Mesangial cell (primary cell): ENCODE measurements around the gene DLK2. TPM values are rescaled to one million over a fixed set of nuclear protein-coding genes. Genes with fewer than 3 reads are reported as not detected.

Experiments used
- total RNA-seq: library from RNA; depleted of rRNA; stranded (reverse); fragments of >200 nt; gene quantifications from 2 replicates; pipeline ENCODE4 v1.2.3, GENCODE V29; 2015

Gene DLK2, protein sequence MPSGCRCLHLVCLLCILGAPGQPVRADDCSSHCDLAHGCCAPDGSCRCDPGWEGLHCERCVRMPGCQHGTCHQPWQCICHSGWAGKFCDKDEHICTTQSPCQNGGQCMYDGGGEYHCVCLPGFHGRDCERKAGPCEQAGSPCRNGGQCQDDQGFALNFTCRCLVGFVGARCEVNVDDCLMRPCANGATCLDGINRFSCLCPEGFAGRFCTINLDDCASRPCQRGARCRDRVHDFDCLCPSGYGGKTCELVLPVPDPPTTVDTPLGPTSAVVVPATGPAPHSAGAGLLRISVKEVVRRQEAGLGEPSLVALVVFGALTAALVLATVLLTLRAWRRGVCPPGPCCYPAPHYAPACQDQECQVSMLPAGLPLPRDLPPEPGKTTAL
- total RNA-seq = 0.38 and 1.3 TPM in 2 replicates

DNA sequence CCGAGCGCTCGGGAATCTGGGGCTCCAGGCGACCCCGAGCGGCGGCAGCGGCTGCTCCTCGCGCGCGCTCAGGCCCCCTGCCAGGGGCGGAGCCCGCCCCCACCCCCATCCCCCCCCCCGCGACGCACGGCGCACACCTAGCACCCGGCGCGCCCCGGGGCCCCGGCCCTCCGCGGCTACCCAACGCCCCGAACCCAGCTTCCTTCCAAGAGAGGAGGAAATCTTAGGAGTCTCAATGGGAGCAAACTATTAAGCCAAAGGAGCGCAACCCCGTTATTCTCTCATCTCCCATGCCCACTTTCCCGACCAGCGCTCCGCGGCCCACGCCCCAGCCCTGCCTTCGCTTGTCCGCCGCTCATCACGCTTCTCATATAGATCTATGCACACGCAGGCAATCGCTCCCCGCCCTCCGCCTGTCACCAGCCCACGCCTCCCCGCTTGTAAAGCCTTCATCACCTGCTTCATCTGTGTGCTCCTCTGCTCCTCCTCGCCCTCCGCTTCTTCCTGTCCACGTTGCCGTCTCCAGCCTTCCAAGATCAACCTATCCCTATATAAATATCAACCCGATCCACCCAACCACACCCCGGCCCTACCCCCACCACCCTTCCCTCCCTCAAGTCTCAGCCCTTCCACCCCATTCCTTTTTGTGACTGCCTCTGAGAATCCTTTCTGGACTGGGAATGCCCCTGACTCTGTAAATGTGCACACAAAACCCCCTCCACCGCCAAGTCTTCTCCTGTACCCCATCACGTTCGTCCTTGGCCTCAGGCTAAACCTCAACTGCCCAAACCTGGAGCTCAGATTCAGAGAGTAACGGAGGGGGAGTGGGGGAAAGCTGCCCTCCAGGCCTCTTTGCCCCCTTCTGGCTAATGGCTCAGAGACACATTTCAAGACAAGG is at the start of gene DLK2:
TSS of gene DLK2 (minus strand) at position 18 of the 898 bp plus-strand sequence. CDS start 723 bp downstream, outside the sequence.

DNA sequence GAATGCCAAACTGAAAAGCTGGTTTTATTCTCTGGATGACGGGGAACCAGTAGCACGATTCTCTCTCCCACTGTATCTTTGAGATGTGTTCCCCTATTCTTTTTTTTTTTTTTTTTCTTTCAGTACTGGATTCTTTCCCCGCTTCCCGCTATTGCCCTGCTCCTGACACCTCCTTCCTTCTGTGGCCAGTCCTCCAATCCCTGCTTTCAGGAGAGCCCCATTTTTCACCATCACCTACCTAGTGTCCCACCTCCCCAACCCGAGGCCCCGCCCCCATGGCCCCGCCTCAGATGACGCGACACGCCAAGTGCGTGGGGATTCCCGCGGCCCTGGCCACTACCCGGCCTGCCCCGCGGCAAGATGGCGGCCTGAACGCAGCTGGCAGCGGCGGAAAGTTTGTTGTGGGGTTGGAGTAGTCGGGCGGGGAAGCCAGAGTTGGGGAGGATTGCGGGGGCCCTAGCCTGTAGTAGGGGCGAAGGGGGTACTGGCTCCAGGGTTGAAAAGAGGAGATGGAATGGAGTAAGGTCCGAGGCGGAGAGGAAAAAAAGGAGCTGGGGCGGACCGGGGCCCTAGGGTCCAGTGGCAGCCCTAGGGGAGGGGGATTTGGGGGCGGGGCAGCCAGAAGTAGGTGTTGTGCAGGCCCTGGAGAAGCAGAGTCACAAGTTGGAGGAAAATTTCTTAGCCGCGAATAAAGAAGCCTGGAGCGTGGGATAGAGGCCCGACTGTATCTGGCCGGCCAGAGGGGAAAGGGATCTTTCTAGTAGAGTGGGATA is 22.1 kb upstream of the DLK2 start, which contains the start of gene TJAP1:
TSS of gene TJAP1 (plus strand) at position 336 of the 773 bp plus-strand sequence. CDS start 21,432 bp downstream, outside the sequence.

DNA sequence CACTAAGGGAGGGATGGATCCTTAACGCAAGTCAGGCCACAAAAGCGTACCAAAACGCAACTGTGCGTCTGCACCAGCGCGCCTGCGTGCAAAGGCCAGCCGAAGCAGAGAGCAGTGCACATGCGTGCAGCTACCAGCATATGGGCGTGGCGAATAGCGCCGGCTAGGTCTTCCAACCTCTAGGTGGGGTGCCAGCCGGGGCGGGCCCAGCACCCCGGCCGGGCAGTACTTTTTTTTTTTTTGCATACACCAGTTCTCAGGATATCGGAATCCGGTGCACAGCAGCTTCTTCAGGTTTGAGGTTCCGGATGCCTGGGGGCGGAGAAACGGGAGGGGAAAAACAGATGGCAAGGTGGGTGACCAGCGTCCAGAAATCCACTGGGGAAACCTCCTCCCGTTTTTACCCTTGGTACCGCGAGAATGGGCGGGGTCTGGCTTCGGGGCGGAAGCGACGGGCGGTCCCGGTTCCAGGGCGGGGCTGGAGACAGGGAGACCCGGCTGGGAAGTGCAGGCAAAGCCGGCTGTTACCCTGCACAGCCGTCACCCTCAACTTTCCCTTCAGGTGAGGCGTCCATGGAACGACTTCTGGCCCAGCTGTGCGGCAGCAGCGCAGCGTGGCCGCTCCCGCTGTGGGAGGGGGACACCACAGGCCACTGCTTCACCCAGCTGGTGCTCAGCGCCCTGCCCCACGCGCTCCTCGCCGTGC is 27.8 kb downstream of the DLK2 start, which contains the start of gene ABCC10:
TSS of gene ABCC10 (plus strand) at position 136 of the 706 bp plus-strand sequence. CDS start at position 574, 438 bp downstream.

Other genes starting within 250 kb of the DLK2 start
- 90.3 and 107 TPM in 2 replicates for gene DNPH1, start 226.1 kb downstream of the DLK2 start, total RNA-seq
- gene TTBK1, start 212.1 kb downstream of the DLK2 start, total RNA-seq = under 0.01 and 0.13 TPM in 2 replicates
- gene SLC22A7, start 157.3 kb downstream of the DLK2 start, total RNA-seq = not detected in 2 replicates
- not detected in 2 replicates for gene CRIP3, start 146.7 kb downstream of the DLK2 start, total RNA-seq
- gene ZNF318, start 85.9 kb downstream of the DLK2 start, total RNA-seq = 7.7 TPM in 2 replicates
- gene ABCC10, start 28.0 kb downstream of the DLK2 start, total RNA-seq = 23.5 and 32.1 TPM in 2 replicates
- 15.3 and 20.3 TPM in 2 replicates for gene TJAP1, start 22.0 kb upstream of the DLK2 start, total RNA-seq
- under 0.01 and 1.4 TPM in 2 replicates for gene LRRC73, start 54.8 kb upstream of the DLK2 start, total RNA-seq
- gene YIPF3, start 61.4 kb upstream of the DLK2 start, total RNA-seq = 93.5 and 107 TPM in 2 replicates
- 17.5 and 24.8 TPM in 2 replicates for gene POLR1C, start 61.5 kb upstream of the DLK2 start, total RNA-seq
- gene XPO5, start 120.5 kb upstream of the DLK2 start, total RNA-seq = 29.2 and 46.4 TPM in 2 replicates
- 11.3 and 22.2 TPM in 2 replicates for gene POLH, start 120.6 kb upstream of the DLK2 start, total RNA-seq
- 48.9 and 52.5 TPM in 2 replicates for gene GTPBP2, start 173.7 kb upstream of the DLK2 start, total RNA-seq
- 40.6 and 44.0 TPM in 2 replicates for gene MAD2L1BP, start 180.3 kb upstream of the DLK2 start, total RNA-seq
- gene RSPH9, start 189.5 kb upstream of the DLK2 start, total RNA-seq = 0.16 and 0.89 TPM in 2 replicates
- 57.3 and 59.8 TPM in 2 replicates for gene MRPS18A, start 232.2 kb upstream of the DLK2 start, total RNA-seq